Gastroesophageal sphincter (tissue), 4 donors: ENCODE data around the gene MSRB1. TPM values are rescaled to one million over a fixed set of nuclear protein-coding genes. Genes with fewer than 3 reads are reported as not detected.
"Not testable (repeated sequence)": the region's sequence is repeated elsewhere in the genome, so short reads cannot be mapped to it uniquely, and the experiment has no call there.

ENCODE experiments used
- ATAC-seq: fragments of 150-250 bp; one replicate; pipeline ENCODE4 v1.9.1; 2016; ENCODE audit warnings: mild to moderate bottlenecking, moderate library complexity
- H3K27ac ChIP-seq, 4 donors: fragments of 200-600 bp; sonication (generic) in 3 of 4; 1 replicate in 3 of 4; 2 replicates in 1 of 4; pipeline ENCODE4 v1.5.1; 2016 to 2019
- H3K27me3 ChIP-seq: fragments of 200-600 bp; sonication (generic); one replicate; pipeline ENCODE4 v1.5.1; 2019
- H3K36me3 ChIP-seq, 2 donors: fragments of 200-600 bp; sonication (generic); one replicate each; pipeline ENCODE4 v1.5.1; 2019; ENCODE audit warnings: control low read depth in 1 of 2
- H3K4me1 ChIP-seq, 3 donors: fragments of 200-600 bp; sonication (generic); 1 replicate in 2 of 3; 2 replicates in 1 of 3; pipeline ENCODE4 v1.5.1; 2016 to 2019; ENCODE audit warnings: control low read depth in 2 of 3
- H3K4me3 ChIP-seq, 2 donors: fragments of 200-600 bp; sonication (generic); one replicate each; pipeline ENCODE4 v1.5.1; 2019; ENCODE audit warnings: mild to moderate bottlenecking in 1 of 2, moderate library complexity in 1 of 2
- H3K9me3 ChIP-seq, 3 donors: fragments of 200-600 bp; sonication (generic); one replicate each; pipeline ENCODE4 v1.5.1; 2017 to 2019; ENCODE audit warnings: control low read depth in 2 of 3
- EP300 ChIP-seq: sonication (generic); formaldehyde crosslinking; IDR thresholded peaks from one replicate; pipeline ENCODE4 v1.6.1; 2017; ENCODE audit warnings: antibody characterized with exemption, mild to moderate bottlenecking
- POLR2A ChIP-seq, 2 donors: fragments of 450-650 bp; IDR thresholded peaks; one replicate each; pipeline ENCODE4 v1.6.1; 2017; ENCODE audit warnings: antibody characterized with exemption in 2 of 2, mild to moderate bottlenecking in 2 of 2, moderate library complexity in 1 of 2
- POLR2AphosphoS5 ChIP-seq: sonication (generic); formaldehyde crosslinking; IDR thresholded peaks from one replicate; pipeline ENCODE4 v1.6.1; 2017; ENCODE audit warnings: antibody characterized with exemption
- WGBS, 2 donors: methylation state at CpG; one replicate each; pipeline ENCODE4 v1.1.5; 2018; ENCODE audit warnings: low coverage in 1 of 2; 5-methylcytosine and 5-hydroxymethylcytosine counted together
- total RNA-seq, 4 donors: library from RNA; depleted of rRNA; stranded (reverse); fragments of >200 nt; gene quantifications; one replicate each; pipeline ENCODE4 v1.1.0, GENCODE V29; 2016
- TF ChIP-seq, protein P1 (sequence below), 4 experiments: fragments of 200-600 bp in 2 of 4; fragments of 450-650 bp in 2 of 4; sonication (generic) in 1 of 4; IDR thresholded peaks; one replicate each; pipeline ENCODE4 v1.5.1; 2017 to 2019; ENCODE audit warnings: antibody characterized with exemption in 4 of 4, mild to moderate bottlenecking in 2 of 4, moderate library complexity in 2 of 4

Gene MSRB1
- total RNA-seq, 4 donors from 2014 or later: 23.8 to 53.7 (median 44.8) TPM

DNA sequence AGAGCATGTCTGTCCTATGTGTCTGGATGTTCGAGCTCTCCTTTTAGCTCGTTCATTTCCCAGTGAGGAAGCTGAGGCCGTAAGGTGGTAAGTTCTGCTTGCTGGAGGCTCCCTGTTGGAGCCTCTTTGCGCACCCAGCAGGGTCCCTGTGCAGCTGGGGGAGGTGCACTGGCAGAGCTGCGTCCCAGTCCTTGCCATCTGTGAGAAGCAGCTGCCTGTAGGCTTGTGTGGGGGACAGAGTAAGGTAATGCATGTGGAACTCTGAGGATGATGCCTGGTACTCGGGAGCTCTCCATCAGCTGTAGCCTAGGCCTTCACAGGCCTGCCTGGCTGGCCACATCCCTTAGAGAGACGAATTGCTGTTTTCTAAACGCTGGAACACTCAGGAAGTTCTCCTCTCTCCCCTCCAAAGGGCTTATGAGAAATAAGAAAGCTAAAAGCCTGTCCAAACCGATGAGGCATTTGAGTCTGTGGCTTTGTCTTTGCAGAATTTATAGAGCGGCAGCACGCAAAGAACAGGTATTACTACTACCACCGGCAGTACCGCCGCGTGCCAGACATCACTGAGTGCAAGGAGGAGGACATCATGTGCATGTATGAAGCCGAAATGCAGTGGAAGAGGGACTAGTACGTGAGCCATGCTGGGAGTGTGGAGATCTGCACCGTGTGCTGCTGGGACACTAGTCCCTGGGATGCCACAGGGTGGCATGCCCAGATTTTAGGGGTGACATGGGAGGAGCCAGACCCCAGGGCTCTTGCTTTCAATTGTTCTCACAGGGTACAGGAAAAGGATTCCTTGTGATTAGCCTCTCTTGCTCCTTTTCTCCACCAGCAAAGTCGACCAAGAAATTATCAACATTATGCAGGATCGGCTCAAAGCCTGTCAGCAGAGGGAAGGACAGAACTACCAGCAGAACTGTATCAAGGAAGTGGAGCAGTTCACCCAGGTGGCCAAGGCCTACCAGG, 17.9 kb upstream of the MSRB1 start:
- H3K27me3 ChIP-seq: no peaks in the 10 kb centered on the region
- WGBS, 2 donors: 33 to 42% methylated on average over 4 to 5 of the region's 20 CpGs
- H3K36me3 ChIP-seq: peaks cover 0 to 27% of the 10 kb centered on the region in 2 donors
- TF ChIP-seq POLR2A (IDR thresholded peaks at IDR 0.05) (no peak), EP300 (no peak), POLR2AphosphoS5 (peak; percentile 17)
- TF ChIP-seq, protein P1, sequence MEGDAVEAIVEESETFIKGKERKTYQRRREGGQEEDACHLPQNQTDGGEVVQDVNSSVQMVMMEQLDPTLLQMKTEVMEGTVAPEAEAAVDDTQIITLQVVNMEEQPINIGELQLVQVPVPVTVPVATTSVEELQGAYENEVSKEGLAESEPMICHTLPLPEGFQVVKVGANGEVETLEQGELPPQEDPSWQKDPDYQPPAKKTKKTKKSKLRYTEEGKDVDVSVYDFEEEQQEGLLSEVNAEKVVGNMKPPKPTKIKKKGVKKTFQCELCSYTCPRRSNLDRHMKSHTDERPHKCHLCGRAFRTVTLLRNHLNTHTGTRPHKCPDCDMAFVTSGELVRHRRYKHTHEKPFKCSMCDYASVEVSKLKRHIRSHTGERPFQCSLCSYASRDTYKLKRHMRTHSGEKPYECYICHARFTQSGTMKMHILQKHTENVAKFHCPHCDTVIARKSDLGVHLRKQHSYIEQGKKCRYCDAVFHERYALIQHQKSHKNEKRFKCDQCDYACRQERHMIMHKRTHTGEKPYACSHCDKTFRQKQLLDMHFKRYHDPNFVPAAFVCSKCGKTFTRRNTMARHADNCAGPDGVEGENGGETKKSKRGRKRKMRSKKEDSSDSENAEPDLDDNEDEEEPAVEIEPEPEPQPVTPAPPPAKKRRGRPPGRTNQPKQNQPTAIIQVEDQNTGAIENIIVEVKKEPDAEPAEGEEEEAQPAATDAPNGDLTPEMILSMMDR (IDR thresholded peaks at IDR 0.05): no peak
- no peaks in the 10 kb centered on the region for H3K9me3 ChIP-seq
- peak overlapping the region in 3 of 4 donors; percentile 12 to 91 (median 86) for H3K27ac ChIP-seq
- H3K4me3 ChIP-seq: peak overlapping the region in 1 of 2 donors; percentile 64
- peaks cover 0 to 59% (median 25%) of the 10 kb centered on the region in 3 donors for H3K4me1 ChIP-seq
- ATAC-seq: no peak

DNA sequence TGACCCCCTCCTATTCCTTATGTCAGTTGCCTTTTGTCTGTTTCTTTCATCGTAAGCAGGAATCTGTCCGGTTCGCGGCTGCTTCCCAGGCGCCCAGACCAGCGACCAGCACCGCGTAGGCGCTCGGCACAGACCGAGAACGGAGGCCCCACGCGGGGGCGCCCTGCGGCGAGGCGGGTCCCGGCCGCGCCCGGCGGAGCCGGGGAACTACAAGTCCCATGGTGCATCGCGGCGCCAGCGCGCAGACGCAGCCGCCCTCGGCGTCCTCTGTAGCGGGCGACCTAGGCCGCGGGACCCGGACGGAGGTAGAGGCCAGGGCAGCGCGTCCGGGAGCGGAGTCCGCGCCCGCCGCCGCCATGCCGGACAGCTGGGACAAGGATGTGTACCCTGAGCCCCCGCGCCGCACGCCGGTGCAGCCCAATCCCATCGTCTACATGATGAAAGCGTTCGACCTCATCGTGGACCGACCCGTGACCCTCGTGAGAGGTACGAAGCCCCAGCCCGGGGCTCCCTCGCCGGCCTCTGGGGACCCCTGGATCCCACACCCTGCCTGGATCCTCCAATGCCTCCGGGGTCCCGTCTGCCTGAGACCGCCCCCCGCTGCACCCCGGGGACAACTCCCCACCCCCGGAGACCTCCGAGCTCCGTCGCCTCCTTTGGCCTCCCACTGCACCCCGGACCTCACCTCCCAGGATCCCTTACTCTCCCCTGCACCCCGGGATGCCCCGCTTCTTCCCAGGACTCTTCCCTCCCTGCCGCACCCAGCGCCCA, 16.5 kb upstream of the MSRB1 start, which contains the start of gene NDUFB10:
Gene NDUFB10, plus strand, starts transcription at position 270 of the 771 bp plus-strand sequence. Its CDS starts 87 bp downstream, at position 357.
- H3K9me3 ChIP-seq: no peaks in the 10 kb centered on the region
- TF ChIP-seq, protein P1 (IDR thresholded peaks at IDR 0.05): peak in 3 of 4 experiments; percentile 64 to 84 (median 79)
- peak; percentile 84 for TF ChIP-seq POLR2AphosphoS5
- peak; percentile 81 to 86 for TF ChIP-seq POLR2A (IDR thresholded peaks at IDR 0.05)
- TF ChIP-seq EP300: no peak
- H3K4me1 ChIP-seq: peaks cover 0 to 49% (median 19%) of the 10 kb centered on the region in 3 donors
- peak within 1 kb of the TSS; percentile 64 to 79 for H3K4me3 ChIP-seq
- peak within 1 kb of the TSS; percentile 78 to 91 (median 88) for H3K27ac ChIP-seq
- H3K27me3 ChIP-seq: no peaks in the 10 kb centered on the region
- peaks cover 0 to 27% of the 10 kb centered on the region in 2 donors for H3K36me3 ChIP-seq
- WGBS, 2 donors: 0 to 2% methylated on average over 5 to 19 of the region's 79 CpGs
- ATAC-seq: peak; percentile 97

DNA sequence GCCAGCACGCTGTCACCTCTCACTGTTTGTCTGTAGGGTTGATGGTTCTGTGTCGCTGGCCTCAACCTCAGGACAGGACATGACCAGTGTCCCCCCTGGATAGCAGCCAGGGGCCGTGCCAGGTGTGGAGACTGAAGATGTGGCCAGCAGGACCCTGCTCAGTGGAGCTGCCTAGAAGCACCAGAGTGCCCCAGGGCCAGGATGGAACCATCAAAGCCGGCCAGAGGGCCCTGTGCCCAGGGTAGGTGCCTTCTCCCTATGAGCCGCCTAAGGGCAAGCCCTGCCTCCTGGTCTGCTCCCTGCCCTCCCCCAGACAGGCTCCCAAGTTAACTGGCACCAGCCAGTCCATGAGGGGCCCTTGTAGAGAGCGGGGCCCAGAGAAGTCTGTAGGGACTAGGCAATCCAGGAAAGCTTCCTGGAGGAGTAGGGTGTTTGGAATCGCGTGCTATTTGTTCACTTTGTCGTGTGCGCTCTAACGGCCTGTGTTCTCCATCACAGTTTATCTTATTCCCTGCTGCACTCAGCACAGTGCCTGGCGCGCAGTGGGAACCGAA, 15.8 kb upstream of the MSRB1 start:
- H3K27ac ChIP-seq: peak overlapping the region; percentile 78 to 91 (median 88)
- H3K27me3 ChIP-seq: no peaks in the 10 kb centered on the region
- 16% methylated on average over 7 of the region's 14 CpGs; no CpG with 5 or more reads in 1 of the 2 donors for WGBS, 2 donors
- TF ChIP-seq POLR2AphosphoS5 (no peak), EP300 (no peak)
- H3K9me3 ChIP-seq: no peaks in the 10 kb centered on the region
- ATAC-seq: no peak
- H3K4me1 ChIP-seq: peaks cover 0 to 42% (median 18%) of the 10 kb centered on the region in 3 donors
- peaks cover 0 to 27% of the 10 kb centered on the region in 2 donors for H3K36me3 ChIP-seq
- H3K4me3 ChIP-seq: peak overlapping the region in 1 of 2 donors; percentile 64

DNA sequence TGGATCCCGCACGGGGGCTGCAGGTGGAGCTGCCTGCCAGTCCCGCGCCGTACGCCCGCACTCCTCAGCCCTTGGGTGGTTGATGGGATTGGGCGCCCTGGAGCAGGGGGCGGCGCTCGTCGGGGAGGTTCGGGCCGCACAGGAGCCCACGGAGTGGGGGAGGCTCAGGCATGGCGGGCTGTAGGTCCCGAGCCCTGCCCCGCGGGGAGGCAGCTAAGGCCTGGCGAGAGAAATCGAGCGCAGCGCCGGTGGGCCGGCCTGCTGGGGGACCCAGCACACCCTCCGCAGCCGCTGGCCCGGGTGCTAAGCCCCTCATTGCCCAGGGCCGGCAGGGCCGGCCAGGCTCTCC, 15.1 kb upstream of the MSRB1 start:
- WGBS, 2 donors: no CpG with 5 or more reads among the region's 30 CpGs
- not testable (repeated sequence) for H3K9me3 ChIP-seq, H3K4me3 ChIP-seq, H3K27me3 ChIP-seq, H3K27ac ChIP-seq, ATAC-seq
- Histone ChIP-seq H3K36me3 (peaks cover 0 to 25% of the 10 kb centered on the region in 2 donors), H3K4me1 (peaks cover 0 to 35% (median 15%) of the 10 kb centered on the region in 3 donors)

DNA sequence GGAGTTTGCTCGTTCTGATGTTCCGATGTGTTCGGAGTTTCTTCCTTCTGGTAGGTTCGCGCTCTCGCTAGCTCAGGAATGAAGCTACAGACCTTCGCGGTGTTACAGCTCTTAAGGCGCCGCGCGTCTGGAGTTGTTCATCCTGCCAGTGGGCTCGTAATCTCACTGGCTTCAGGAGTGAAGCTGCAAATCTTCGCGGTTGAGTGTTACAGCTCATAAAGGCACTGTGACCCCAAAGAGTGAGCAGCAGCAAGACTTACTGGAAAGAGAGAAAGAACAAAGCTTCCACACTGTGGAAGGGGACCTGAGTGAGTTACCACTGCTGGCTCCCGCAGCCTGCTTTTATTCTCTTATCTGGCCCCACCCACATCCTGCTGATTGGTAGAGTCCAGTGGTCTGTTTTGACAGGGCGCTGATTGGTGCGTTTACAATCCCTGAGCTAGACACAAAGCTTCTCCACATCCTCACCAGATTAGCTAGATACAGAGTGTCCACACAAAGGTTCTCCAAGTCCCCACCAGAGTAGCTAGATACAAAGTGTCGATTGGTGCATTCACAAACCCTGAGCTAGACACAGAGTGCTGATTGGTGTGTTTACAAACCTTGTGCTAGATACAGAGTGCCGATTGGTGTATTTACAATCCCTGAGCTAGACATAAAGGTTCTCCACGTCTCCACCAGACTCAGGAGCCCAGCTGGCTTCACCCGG, 14.6 kb upstream of the MSRB1 start:
- peaks cover 0 to 20% of the 10 kb centered on the region in 2 donors for H3K36me3 ChIP-seq
- ATAC-seq, H3K9me3 ChIP-seq, H3K27me3 ChIP-seq, H3K27ac ChIP-seq, H3K4me3 ChIP-seq: not testable (repeated sequence)
- 86 to 88% methylated on average over 9 of the region's 22 CpGs for WGBS, 2 donors
- peaks cover 0 to 32% (median 13%) of the 10 kb centered on the region in 3 donors for H3K4me1 ChIP-seq
